HepG2 (cell line): ENCODE data around the gene FASTK. TPM values are rescaled to one million over a fixed set of nuclear protein-coding genes. Genes with fewer than 3 reads are reported as not detected.
A peak's percentile ranks its signal among the peaks of the same experiment; 100 is the strongest.

Experiments
- DDIT3 ChIP-seq: sonication (generic); formaldehyde crosslinking; IDR thresholded peaks from 2 replicates; pipeline ENCODE4 v1.4.0; 2020; ENCODE audit warnings: mild to moderate bottlenecking, missing genetic modification reagents
- FOXC1 ChIP-seq: sonication (generic); formaldehyde crosslinking; IDR thresholded peaks from 2 replicates; pipeline ENCODE4 v1.8.0; 2022; ENCODE audit warnings: mild to moderate bottlenecking, missing genetic modification reagents, borderline replicate concordance
- FOXM1 ChIP-seq: sonication (generic); formaldehyde crosslinking; IDR thresholded peaks from 2 replicates; pipeline ENCODE4 v1.5.0; 2020; ENCODE audit warnings: missing genetic modification reagents
- KDM5B ChIP-seq: sonication (generic); formaldehyde crosslinking; IDR thresholded peaks from 2 replicates; pipeline ENCODE4 v1.4.0; 2020; ENCODE audit warnings: missing genetic modification reagents, mild to moderate bottlenecking, borderline replicate concordance
- KLF13 ChIP-seq: sonication (generic); formaldehyde crosslinking; IDR thresholded peaks from 2 replicates; pipeline ENCODE4 v1.4.0; 2020; ENCODE audit warnings: mild to moderate bottlenecking, missing genetic modification reagents
- LRRFIP1 ChIP-seq: sonication (generic); formaldehyde crosslinking; conservative IDR thresholded peaks from 2 replicates; pipeline ENCODE4 v1.4.0; 2020; ENCODE audit warnings: missing genetic modification reagents
- MXI1 ChIP-seq: IDR thresholded peaks from 3 replicates; pipeline ENCODE4 v1.6.1; 2012; ENCODE audit warnings: low read depth, low read length, inconsistent platforms, borderline replicate concordance
- NFYB ChIP-seq: sonication (generic); formaldehyde crosslinking; IDR thresholded peaks from 2 replicates; pipeline ENCODE4 v1.4.0; 2020; ENCODE audit warnings: missing genetic modification reagents
- SCMH1 ChIP-seq: sonication (generic); formaldehyde crosslinking; IDR thresholded peaks from 2 replicates; pipeline ENCODE4 v1.9.0; 2021; ENCODE audit warnings: missing genetic modification reagents, mild to moderate bottlenecking, borderline replicate concordance
- SNAPC2 ChIP-seq: sonication (generic); formaldehyde crosslinking; IDR thresholded peaks from 2 replicates; pipeline ENCODE4 v1.8.1; 2022; ENCODE audit warnings: mild to moderate bottlenecking, missing genetic modification reagents
- SOX6 ChIP-seq, 2 experiments: fragments of 450-650 bp in 1 of 2; sonication (generic) in 1 of 2; formaldehyde crosslinking in 1 of 2; IDR thresholded peaks; 2 replicates each; pipeline versions ENCODE4 v1.4.0 to v1.6.1; 2017 to 2020; ENCODE audit warnings: antibody characterized with exemption in 1 of 2, mild to moderate bottlenecking in 1 of 2, missing genetic modification reagents in 1 of 2
- TGIF2 ChIP-seq: IDR thresholded peaks from 2 replicates; pipeline ENCODE4 v1.6.1; 2016; ENCODE audit warnings: control low read depth, missing compliant biosample characterization
- ZBTB43 ChIP-seq: sonication (generic); formaldehyde crosslinking; conservative IDR thresholded peaks from 2 replicates; pipeline ENCODE4 v1.4.0; 2020; ENCODE audit warnings: missing genetic modification reagents
- ZKSCAN1 ChIP-seq: fragments of 150-350 bp; IDR thresholded peaks from 2 replicates; pipeline ENCODE4 v1.6.1; 2014; ENCODE audit warnings: low read length
- ZMYM2 ChIP-seq: sonication (generic); formaldehyde crosslinking; IDR thresholded peaks from 2 replicates; pipeline ENCODE4 v1.8.0; 2022; ENCODE audit warnings: mild to moderate bottlenecking, missing genetic modification reagents
- ZNF460 ChIP-seq: sonication (generic); formaldehyde crosslinking; IDR thresholded peaks from 2 replicates; pipeline ENCODE4 v1.5.1; 2020; ENCODE audit warnings: missing genetic modification reagents, mild to moderate bottlenecking, borderline replicate concordance
- ZNF546 ChIP-seq: sonication (generic); formaldehyde crosslinking; conservative IDR thresholded peaks from 2 replicates; pipeline ENCODE4 v1.8.1; 2023; ENCODE audit warnings: mild to moderate bottlenecking, missing genetic modification reagents
- ZNF883 ChIP-seq: sonication (generic); formaldehyde crosslinking; IDR thresholded peaks from 2 replicates; pipeline ENCODE4 v1.5.1; 2020; ENCODE audit warnings: mild to moderate bottlenecking, missing genetic modification reagents; ENCODE audit errors: not compliant biosample characterization
- ZSCAN31 ChIP-seq: sonication (generic); formaldehyde crosslinking; IDR thresholded peaks from 2 replicates; pipeline ENCODE4 v1.5.0; 2020; ENCODE audit warnings: low read depth, mild to moderate bottlenecking, missing genetic modification reagents
- polyA plus RNA-seq, 8 experiments: library from polyadenylated mRNA; depleted of rRNA in 3 of 8; stranded (reverse) in 7 of 8; unstranded in 1 of 8; fragments of >200 nt; fragmentation: Illumina TruSeq in 4 of 8; extraction: Trizol in 4 of 8; gene quantifications; 2 replicates each; pipeline versions ENCODE4 v1.2.1 to v1.2.3, GENCODE V29; 2011 to 2016; ENCODE audit warnings: low read depth in 4 of 8, missing spikeins in 1 of 8, mixed read lengths in 1 of 8; ENCODE audit not compliant: insufficient read depth in 1 of 8
- total RNA-seq, 5 experiments: library from RNA; depleted of rRNA; stranded (reverse); fragments of >200 nt; fragmentation: Illumina TruSeq; extraction: Trizol; gene quantifications; 2 replicates each; pipeline ENCODE4 v1.2.3, GENCODE V29; 2016; ENCODE audit warnings: low read depth in 1 of 5
- TF ChIP-seq, protein P1 (sequence below): sonication (generic); formaldehyde crosslinking; IDR thresholded peaks from 2 replicates; pipeline ENCODE4 v1.5.1; 2020; ENCODE audit warnings: missing genetic modification reagents, mild to moderate bottlenecking, borderline replicate concordance
- TF ChIP-seq, protein P2 (sequence below): sonication (generic); formaldehyde crosslinking; IDR thresholded peaks from 2 replicates; pipeline ENCODE4 v1.4.0; 2020; ENCODE audit warnings: mild to moderate bottlenecking, missing genetic modification reagents

FASTK gene
- total and polyA plus RNA-seq, 2 of the 13 experiments (the other 11 are each of a cell fraction or from before 2014, with no cell fraction given): 52.9 to 55.7 TPM

GRCh38 chr7:151087245-151088018 is 6.8 kb upstream of the FASTK start (continued):
- TF ChIP-seq, protein P1, sequence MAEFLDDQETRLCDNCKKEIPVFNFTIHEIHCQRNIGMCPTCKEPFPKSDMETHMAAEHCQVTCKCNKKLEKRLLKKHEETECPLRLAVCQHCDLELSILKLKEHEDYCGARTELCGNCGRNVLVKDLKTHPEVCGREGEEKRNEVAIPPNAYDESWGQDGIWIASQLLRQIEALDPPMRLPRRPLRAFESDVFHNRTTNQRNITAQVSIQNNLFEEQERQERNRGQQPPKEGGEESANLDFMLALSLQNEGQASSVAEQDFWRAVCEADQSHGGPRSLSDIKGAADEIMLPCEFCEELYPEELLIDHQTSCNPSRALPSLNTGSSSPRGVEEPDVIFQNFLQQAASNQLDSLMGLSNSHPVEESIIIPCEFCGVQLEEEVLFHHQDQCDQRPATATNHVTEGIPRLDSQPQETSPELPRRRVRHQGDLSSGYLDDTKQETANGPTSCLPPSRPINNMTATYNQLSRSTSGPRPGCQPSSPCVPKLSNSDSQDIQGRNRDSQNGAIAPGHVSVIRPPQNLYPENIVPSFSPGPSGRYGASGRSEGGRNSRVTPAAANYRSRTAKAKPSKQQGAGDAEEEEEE (CRISPR knock-in tag): no peak
- TF ChIP-seq KLF13 (no peak), FOXC1 (CRISPR knock-in tag) (no peak), ZNF546 (CRISPR knock-in tag) (no peak), SOX6 (IDR thresholded peaks at IDR 0.05) (no peak), SOX6 (CRISPR knock-in tag; IDR thresholded peaks at IDR 0.05) (peak; percentile 18; the same call in 1 of the 2 replicates), ZNF883 (CRISPR knock-in tag) (no peak), SCMH1 (CRISPR knock-in tag) (no peak), NFYB (no peak), MXI1 (no peak), TGIF2 (CRISPR knock-in tag) (0 out of 2 replicates have a peak, but pooled peaks have one; percentile 34), ZSCAN31 (CRISPR knock-in tag) (no peak), KDM5B (peak; percentile 54; the same call in 1 of the 2 replicates), LRRFIP1 (CRISPR knock-in tag) (no peak), DDIT3 (no peak), SNAPC2 (no peak), ZMYM2 (CRISPR knock-in tag) (no peak), FOXM1 (no peak), ZKSCAN1 (no peak), ZNF460 (CRISPR knock-in tag) (no peak), ZBTB43 (CRISPR knock-in tag) (no peak)
- TF ChIP-seq, protein P2, sequence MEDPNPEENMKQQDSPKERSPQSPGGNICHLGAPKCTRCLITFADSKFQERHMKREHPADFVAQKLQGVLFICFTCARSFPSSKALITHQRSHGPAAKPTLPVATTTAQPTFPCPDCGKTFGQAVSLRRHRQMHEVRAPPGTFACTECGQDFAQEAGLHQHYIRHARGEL (CRISPR knock-in tag): no peak
